ENCODE measurements around the gene CES3.
"Not testable (repeated sequence)": the region's sequence is repeated elsewhere in the genome, so short reads cannot be mapped to it uniquely, and the experiment has no call there.

The CES3 gene

DNA sequence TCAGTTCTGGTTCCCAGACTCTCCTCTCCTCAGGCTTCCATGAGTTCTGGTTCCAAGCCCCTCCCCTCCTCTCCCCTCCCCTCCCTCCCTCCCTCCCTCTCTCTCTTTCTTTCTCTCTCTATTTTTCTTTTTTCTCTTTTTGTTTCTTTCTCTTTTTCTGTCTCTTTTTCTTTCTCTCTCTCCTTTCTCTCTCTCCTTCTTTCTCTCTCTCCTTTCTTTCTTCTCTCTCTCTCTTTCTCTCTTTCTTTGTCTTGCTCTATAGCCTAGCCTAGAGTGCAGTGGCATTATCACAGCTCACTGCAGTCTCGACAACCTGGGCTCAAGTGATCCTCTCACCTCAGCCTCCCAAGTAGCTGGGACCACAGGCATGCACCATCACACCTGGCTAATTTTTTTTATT is 796 bp upstream of the CES3 start:
- FAIRE-seq (no peak), DNase-seq (ENCODE audit: insufficient read length, low spot score) (no peak)

GRCh38 chr16:66961914-66962313 is 848 bp downstream of the CES3 start:
- DNase-seq (ENCODE audit: insufficient read length, low spot score) (no peak), FAIRE-seq (peak; percentile 52)

DNA sequence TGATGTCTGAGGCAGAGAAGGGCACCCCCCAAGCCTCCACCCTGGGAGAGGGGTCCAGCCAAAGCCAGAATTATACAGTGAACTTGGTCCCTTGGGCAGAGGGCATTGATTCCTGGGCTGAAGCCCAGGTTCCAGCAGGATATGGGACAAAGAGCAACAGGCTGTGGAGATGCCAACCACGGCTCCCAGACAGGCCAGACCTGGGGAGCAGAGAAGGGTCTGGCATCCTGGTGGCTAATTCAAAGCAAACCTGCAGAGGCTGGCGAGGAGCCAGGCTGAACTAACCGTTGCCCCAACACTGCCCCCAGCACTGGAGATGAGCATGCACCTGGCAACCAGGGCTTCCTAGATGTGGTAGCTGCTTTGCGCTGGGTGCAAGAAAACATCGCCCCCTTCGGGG is 3.0 kb downstream of the CES3 start:
- FAIRE-seq (no peak), DNase-seq (ENCODE audit: insufficient read length, low spot score) (no peak)

- FAIRE-seq (no peak), DNase-seq (ENCODE audit: insufficient read length, low spot score) (no peak)
Measured at GRCh38 chr16:66968847-66969246, 7.8 kb downstream of the CES3 start.

DNA sequence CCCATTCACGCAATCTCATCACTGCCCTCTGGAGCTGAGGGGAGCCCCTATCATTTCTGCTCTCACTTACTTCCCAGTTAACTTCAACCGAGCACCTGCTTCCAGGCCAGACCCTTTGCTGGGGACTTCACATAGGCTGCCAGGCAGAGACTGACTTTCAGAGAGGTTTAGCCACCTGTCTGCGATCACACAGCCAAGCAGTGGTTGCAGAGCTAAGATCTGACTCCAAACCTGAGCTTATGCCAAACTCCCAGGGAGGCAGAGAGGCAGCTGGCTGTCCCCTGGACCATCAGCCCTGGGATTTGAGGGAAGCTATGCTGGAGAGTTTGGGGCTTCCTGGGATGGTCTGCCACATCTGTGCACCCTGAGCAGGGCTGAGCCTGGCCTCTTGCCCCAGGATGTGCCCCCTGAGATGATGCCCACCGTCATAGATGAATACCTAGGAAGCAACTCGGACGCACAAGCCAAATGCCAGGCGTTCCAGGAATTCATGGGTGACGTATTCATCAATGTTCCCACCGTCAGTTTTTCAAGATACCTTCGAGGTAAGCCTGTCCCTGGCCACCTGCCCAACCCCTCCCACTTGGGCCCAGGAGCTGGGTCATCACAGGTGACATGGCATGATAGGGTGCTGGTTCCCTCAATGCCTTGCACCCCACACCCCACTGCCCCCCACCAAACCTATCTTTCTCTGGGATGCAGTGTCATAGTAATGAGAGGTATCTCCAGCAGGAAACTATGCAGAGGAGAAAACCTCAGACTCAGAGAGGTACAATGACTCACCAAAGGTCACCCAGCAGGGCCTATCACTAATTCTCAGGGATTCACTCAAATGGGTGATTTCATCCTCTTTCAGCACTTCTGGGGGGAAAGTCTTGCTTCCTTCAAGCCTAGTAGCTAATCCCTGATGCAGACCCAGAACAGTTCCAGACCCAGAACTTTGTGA is 10.0 kb downstream of the CES3 start:
- DNase-seq (ENCODE audit: insufficient read length, low spot score), result no peak
- no peak for FAIRE-seq

- DNase-seq (ENCODE audit: insufficient read length, low spot score), result no peak
- FAIRE-seq, result no peak
Measured at GRCh38 chr16:66972983-66973382, 11.9 kb downstream of the CES3 start.

DNA sequence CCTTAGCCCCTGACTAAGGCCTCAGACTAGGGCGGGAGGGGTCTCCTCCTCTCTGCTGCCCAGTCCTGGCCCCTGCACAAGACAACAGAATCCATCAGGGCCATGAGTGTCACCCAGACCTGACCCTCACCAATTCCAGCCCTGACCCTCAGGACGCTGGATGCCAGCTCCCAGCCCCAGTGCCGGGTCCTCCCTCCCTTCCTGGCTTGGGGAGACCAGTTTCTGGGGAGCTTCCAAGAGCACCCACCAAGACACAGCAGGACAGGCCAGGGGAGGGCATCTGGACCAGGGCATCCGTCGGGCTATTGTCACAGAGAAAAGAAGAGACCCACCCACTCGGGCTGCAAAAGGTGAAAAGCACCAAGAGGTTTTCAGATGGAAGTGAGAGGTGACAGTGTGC is 12.7 kb downstream of the CES3 start:
- no peak for FAIRE-seq

GRCh38 chr16:66974156-66974931 is 13.3 kb downstream of the CES3 start:
- DNase-seq (ENCODE audit: insufficient read length, low spot score); FAIRE-seq: not testable (repeated sequence)

More for the DNA sequence above, 12.7 kb downstream of the CES3 start:
- no peak for DNase-seq (ENCODE audit: insufficient read length, low spot score)

GRCh38 chr16:66974932-66975246 is 13.8 kb downstream of the CES3 start:
- FAIRE-seq; DNase-seq (ENCODE audit: insufficient read length, low spot score): not testable (repeated sequence)

GRCh38 chr16:66975302-66975893 is 14.3 kb downstream of the CES3 start:
- no peak for DNase-seq (ENCODE audit: insufficient read length, low spot score)
- no peak for FAIRE-seq

GRCh38 chr16:66976746-66977145 is 15.7 kb downstream of the CES3 start:
- no peak for DNase-seq (ENCODE audit: insufficient read length, low spot score)
- no peak for FAIRE-seq

GRCh38 chr16:66977341-66978113 is 16.5 kb downstream of the CES3 start:
- DNase-seq (ENCODE audit: insufficient read length, low spot score) (peak; percentile 95), FAIRE-seq (peak; percentile 82)

GRCh38 chr16:66979011-66979717 is 18.1 kb downstream of the CES3 start:
- no peak for DNase-seq (ENCODE audit: insufficient read length, low spot score)

DNA sequence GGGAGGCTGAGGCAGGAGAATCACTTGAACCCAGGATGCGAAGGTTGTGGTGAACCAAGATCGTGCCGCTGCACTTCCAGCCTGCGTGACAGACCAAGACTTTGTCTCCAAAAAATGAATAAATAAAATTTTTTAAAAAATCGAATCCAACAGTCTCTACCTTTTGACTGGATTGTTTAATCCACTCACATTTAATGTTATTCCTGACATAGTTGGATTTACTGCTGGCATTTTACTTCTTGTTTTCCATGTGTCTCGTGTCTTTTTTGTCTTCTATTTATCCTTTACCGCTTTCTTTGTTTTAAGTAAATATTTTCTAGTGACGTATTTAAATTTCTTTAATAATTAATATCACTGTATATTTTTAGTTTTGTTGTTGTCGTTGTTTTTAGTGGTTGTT is 22.0 kb downstream of the CES3 start:
- DNase-seq (ENCODE audit: insufficient read length, low spot score), result no peak
- no peak for FAIRE-seq

More at GRCh38 chr16:66979011-66979717, 18.1 kb downstream of the CES3 start:
- FAIRE-seq, result no peak

DNA sequence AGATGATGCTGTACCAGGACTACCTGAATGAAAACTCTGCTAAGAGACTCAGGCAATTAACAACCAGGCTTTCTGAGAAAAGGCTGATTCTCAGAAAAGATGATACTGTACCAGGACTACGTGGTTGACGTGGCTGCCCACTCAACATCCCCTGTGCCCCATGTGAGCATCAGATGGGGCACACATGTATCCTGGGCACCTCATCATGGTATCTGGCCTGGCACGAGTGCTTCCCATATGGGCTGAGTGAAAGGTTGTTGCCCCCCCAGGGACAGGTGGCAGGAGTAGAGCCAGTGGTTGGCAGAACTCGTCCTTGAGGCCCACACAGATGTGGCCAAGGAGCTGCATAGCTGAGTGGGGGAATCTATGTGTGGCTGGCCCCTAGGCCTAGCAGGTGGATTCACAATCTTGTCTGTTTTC is 23.8 kb downstream of the CES3 start:
- DNase-seq (ENCODE audit: insufficient read length, low spot score) (no peak), FAIRE-seq (no peak)

- FAIRE-seq, result no peak
- no peak for DNase-seq (ENCODE audit: insufficient read length, low spot score)
Measured at GRCh38 chr16:66986559-66986958, 25.5 kb downstream of the CES3 start.

- FAIRE-seq (no peak), DNase-seq (ENCODE audit: insufficient read length, low spot score) (no peak)
Measured at GRCh38 chr16:66988197-66988788, 27.2 kb downstream of the CES3 start, which contains the start of gene CES4A. Gene CES4A (plus strand): TSS chr16:66988589. CDS start chr16:66988773, 184 bp downstream.

GRCh38 chr16:66991545-66992077 is 30.5 kb downstream of the CES3 start:
- DNase-seq (ENCODE audit: insufficient read length, low spot score) (no peak), FAIRE-seq (no peak)

GRCh38 chr16:66993558-66993957 is 32.5 kb downstream of the CES3 start:
- not testable (repeated sequence) for DNase-seq (ENCODE audit: insufficient read length, low spot score); FAIRE-seq

All from GM19239 (cell line).